ENCODE data around the gene MAP3K4.

MAP3K4 gene

GRCh38 chr6:160999516-160999915 is 7.9 kb downstream of the MAP3K4 start:
- DNase-seq (ENCODE audit: low read depth in 2 of 2) = no peak

GRCh38 chr6:161000632-161001031 is 9.1 kb downstream of the MAP3K4 start:
- DNase-seq (ENCODE audit: low read depth in 2 of 2) = no peak

- DNase-seq (ENCODE audit: low read depth in 2 of 2) = no peak
These were observed 9.9 kb downstream of the MAP3K4 start for GRCh38 chr6:161001421-161001820.

- no peak for DNase-seq (ENCODE audit: low read depth in 2 of 2)
These were observed 11.8 kb downstream of the MAP3K4 start for GRCh38 chr6:161003336-161003735.

- no peak for DNase-seq (ENCODE audit: low read depth in 2 of 2)
These were observed 16.7 kb downstream of the MAP3K4 start for GRCh38 chr6:161008245-161008644.

GRCh38 chr6:161009991-161010390 is 18.4 kb downstream of the MAP3K4 start:
- DNase-seq (ENCODE audit: low read depth in 2 of 2) = no peak

GRCh38 chr6:161010418-161010817 is 18.8 kb downstream of the MAP3K4 start:
- DNase-seq (ENCODE audit: low read depth in 2 of 2) = no peak

- DNase-seq (ENCODE audit: low read depth in 2 of 2) = no peak
These were observed 20.2 kb downstream of the MAP3K4 start for GRCh38 chr6:161011492-161012480.

- no peak for DNase-seq (ENCODE audit: low read depth in 2 of 2)
These were observed 22.1 kb downstream of the MAP3K4 start for GRCh38 chr6:161013695-161014094.

GRCh38 chr6:161017766-161018564 is 26.4 kb downstream of the MAP3K4 start:
- no peak for DNase-seq (ENCODE audit: low read depth in 2 of 2)

GRCh38 chr6:161019324-161019839 is 27.8 kb downstream of the MAP3K4 start:
- no peak for DNase-seq (ENCODE audit: low read depth in 2 of 2)

- DNase-seq (ENCODE audit: low read depth in 2 of 2) = no peak
These were observed 30.0 kb downstream of the MAP3K4 start for GRCh38 chr6:161021543-161021942.

GRCh38 chr6:161021998-161022743 is 30.6 kb downstream of the MAP3K4 start:
- no peak for DNase-seq (ENCODE audit: low read depth in 2 of 2)

- DNase-seq (ENCODE audit: low read depth in 2 of 2) = no peak
These were observed 31.7 kb downstream of the MAP3K4 start for GRCh38 chr6:161023316-161023715.

GRCh38 chr6:161024364-161024920 is 32.9 kb downstream of the MAP3K4 start:
- DNase-seq (ENCODE audit: low read depth in 2 of 2) = no peak

GRCh38 chr6:161027385-161027784 is 35.8 kb downstream of the MAP3K4 start:
- DNase-seq (ENCODE audit: low read depth in 2 of 2) = no peak

- no peak for DNase-seq (ENCODE audit: low read depth in 2 of 2)
These were observed 37.7 kb downstream of the MAP3K4 start for GRCh38 chr6:161029195-161029809.

- no peak for DNase-seq (ENCODE audit: low read depth in 2 of 2)
These were observed 40.3 kb downstream of the MAP3K4 start for GRCh38 chr6:161031721-161032495.

- no peak for DNase-seq (ENCODE audit: low read depth in 2 of 2)
These were observed 42.1 kb downstream of the MAP3K4 start for GRCh38 chr6:161033667-161034066.
